ENCODE results near the gene KDM4C.

The KDM4C gene

DNA sequence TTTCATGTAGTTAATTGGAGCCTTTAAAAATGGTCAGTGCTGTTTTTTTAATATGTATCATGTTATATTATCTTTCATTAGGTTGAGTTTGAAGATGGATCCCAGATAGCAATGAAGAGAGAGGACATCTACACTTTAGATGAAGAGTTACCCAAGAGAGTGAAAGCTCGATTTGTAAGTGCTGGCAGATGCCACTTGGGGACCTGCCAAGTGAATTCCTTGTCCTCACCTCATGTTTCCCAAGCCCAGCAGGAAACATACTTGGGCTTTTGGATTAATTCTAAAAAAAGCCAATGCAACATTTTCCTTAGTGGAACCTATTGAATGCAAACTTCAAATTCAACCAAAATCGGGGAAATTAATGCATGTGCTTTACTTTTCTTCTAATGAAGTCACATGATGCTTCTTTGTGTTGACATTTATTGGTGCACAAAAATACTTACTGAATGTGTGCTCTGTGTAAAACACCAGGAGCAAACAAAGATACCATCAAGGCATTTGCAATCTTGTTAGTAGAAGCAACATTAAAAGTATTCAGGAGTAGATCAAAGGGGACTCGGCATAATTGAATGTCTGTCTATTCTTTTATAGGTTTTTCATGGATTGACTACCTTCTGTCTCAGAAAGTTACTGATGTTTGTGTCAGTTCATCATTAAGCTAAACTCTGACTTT, 412.1 kb downstream of the KDM4C start:
- POLR2A ChIA-PET: no interaction called here
- CTCF ChIA-PET: no interaction called here
- no peak for DNase-seq (ENCODE audit: low read depth, low spot score)
- no peak for TF ChIP-seq CTCF (IDR thresholded peaks at IDR 0.05; ENCODE audit: insufficient read depth, low read length, missing control alignments)
- no peak overlapping the region for H3K4me3 ChIP-seq (ENCODE audit: low read depth, low read length)

- DNase-seq (ENCODE audit: low read depth, low spot score): no peak
- no peak overlapping the region for H3K4me3 ChIP-seq (ENCODE audit: low read depth, low read length)
- TF ChIP-seq CTCF (IDR thresholded peaks at IDR 0.05; ENCODE audit: insufficient read depth, low read length, missing control alignments): no peak
- CTCF ChIA-PET: interaction anchor here (1.1 kb wide), 1 partner anchor 18 kb away, joined by 3 read pairs; no protein-coding TSS in a partner anchor
- POLR2A ChIA-PET: no interaction called here
Measured at GRCh38 chr9:7171396-7172153, 413.8 kb downstream of the KDM4C start.

GRCh38 chr9:7172154-7173115, 414.7 kb downstream of the KDM4C start:
- no peak overlapping the region for H3K4me3 ChIP-seq (ENCODE audit: low read depth, low read length)
- no peak for TF ChIP-seq CTCF (IDR thresholded peaks at IDR 0.05; ENCODE audit: insufficient read depth, low read length, missing control alignments)
- POLR2A ChIA-PET: no interaction called here
- no peak for DNase-seq (ENCODE audit: low read depth, low spot score)
- CTCF ChIA-PET: no interaction called here

- no peak for DNase-seq (ENCODE audit: low read depth, low spot score)
- TF ChIP-seq CTCF (IDR thresholded peaks at IDR 0.05; ENCODE audit: insufficient read depth, low read length, missing control alignments): no peak
- ChIA-PET POLR2A (no interaction called here), CTCF (interaction anchor here (1.3 kb wide), 1 partner anchor 9 kb away, joined by 4 read pairs; no protein-coding TSS in a partner anchor)
- no peak overlapping the region for H3K4me3 ChIP-seq (ENCODE audit: low read depth, low read length)
Measured at GRCh38 chr9:7173139-7173538, 415.4 kb downstream of the KDM4C start.

GRCh38 chr9:7174301-7174700, 416.5 kb downstream of the KDM4C start:
- ChIA-PET POLR2A (no interaction called here), CTCF (interaction anchor here (1.3 to 2.7 kb wide), 2 partner anchors 10 to 11 kb away, joined by 4 to 11 read pairs; no protein-coding TSS in a partner anchor)
- no peak overlapping the region for H3K4me3 ChIP-seq (ENCODE audit: low read depth, low read length)
- DNase-seq (ENCODE audit: low read depth, low spot score): no peak
- no peak for TF ChIP-seq CTCF (IDR thresholded peaks at IDR 0.05; ENCODE audit: insufficient read depth, low read length, missing control alignments)

Measured in AG04449 (cell line).